ENCODE measurements around the gene PTX4. TPM values are rescaled to one million over a fixed set of nuclear protein-coding genes. Genes with fewer than 3 reads are reported as not detected.
A peak's percentile ranks its signal among the peaks of the same experiment; 100 is the strongest.
"Not testable (repeated sequence)": the region's sequence is repeated elsewhere in the genome, so short reads cannot be mapped to it uniquely, and the experiment has no call there.

Gene PTX4
- polyA plus RNA-seq, 3 donors = 0.19 TPM; not detected in 2

DNA sequence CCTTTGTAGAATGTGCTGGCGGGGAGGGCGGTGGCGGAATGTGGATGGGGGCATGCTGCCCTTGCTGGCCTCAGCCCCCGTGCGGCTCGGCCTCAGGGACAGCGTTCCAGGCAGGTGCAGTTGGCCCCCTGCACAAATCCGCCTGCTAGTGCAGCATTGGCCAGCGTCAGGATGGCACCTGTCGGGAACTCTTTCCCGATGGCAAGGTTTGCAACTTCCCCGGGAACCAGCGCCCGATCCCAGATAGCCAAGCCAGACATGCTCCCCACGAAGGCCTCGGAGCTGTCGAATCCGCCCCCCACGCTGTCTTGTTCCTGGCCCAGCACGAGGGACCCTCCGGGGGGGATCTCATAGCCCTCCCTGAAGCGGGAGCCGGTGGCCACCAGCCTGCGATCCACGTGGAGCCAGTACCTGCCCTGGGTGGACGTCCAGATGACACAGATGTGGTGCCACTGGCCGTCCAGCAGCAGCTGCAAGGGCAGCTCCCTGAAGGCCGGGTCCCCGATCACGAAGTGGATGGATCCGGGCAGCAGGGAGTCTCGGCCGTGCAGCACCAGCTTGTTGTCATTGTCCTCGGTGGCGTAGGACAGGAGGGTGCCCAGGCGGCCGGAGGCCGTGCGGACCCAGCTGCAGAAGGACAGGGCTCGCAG is 2.8 kb downstream of the PTX4 start:
- Histone ChIP-seq H3K79me2 (ENCODE audit: insufficient read depth, low read length) (no peaks in the 10 kb centered on the region), H4K20me1 (ENCODE audit: insufficient read depth, low read length) (no peaks in the 10 kb centered on the region), H3K9ac (ENCODE audit: insufficient read depth, low read length, poor library complexity, severe bottlenecking) (no peak overlapping the region), H3K36me3 (replicated peaks in 1 of 2; ENCODE audit: control insufficient read depth in 1 of 2, insufficient read depth in 2 of 2, low read length in 2 of 2) (no peaks in the 10 kb centered on the region), H3K9me3 (replicated peaks in 1 of 2; ENCODE audit: control insufficient read depth in 1 of 2, insufficient read depth in 1 of 2, low read length in 2 of 2) (no peaks in the 10 kb centered on the region), H3K4me2 (replicated peaks; ENCODE audit: extremely low read depth, low read length, poor library complexity, severe bottlenecking) (no peak overlapping the region), H3K4me1 (ENCODE audit: control insufficient read depth in 1 of 2, insufficient read depth in 2 of 2, low read length in 2 of 2) (peaks cover 37 to 51% of the 10 kb centered on the region in 2 donors), H3K4me3 (replicated peaks in 1 of 3; ENCODE audit: low read depth in 2 of 3, low read length in 3 of 3) (no peak overlapping the region), H3K27me3 (ENCODE audit: control insufficient read depth in 2 of 2, insufficient read depth in 2 of 2, low read length in 2 of 2) (no peaks in the 10 kb centered on the region), H3K27ac (ENCODE audit: low read depth in 1 of 2, low read length in 2 of 2) (no peak overlapping the region), H2AFZ (ENCODE audit: insufficient read depth, low read depth, low read length, poor library complexity, severe bottlenecking) (no peak overlapping the region)
- WGBS (ENCODE audit: insufficient coverage) = 96% methylated on average over 40 of the region's 40 CpGs
- Mint-ChIP-seq H3K9me3 (peaks cover 0 to 3% (median 0%) of the 10 kb centered on the region in 7 donors), H3K27ac (peak overlapping the region in 1 of 7 donors; percentile 78), H3K27me3 (ENCODE audit: low read depth in 3 of 3) (peaks cover 0 to 4% (median 2%) of the 10 kb centered on the region in 3 donors), H3K4me1 (peaks cover 41% of the 10 kb centered on the region), H3K36me3 (no peaks in the 10 kb centered on the region), H3K4me3 (peak overlapping the region in 1 of 2 donors; percentile 24)
- intact Hi-C loops (cut with micrococcal nuclease) = no loop called here
- TF ChIP-seq, protein P1, sequence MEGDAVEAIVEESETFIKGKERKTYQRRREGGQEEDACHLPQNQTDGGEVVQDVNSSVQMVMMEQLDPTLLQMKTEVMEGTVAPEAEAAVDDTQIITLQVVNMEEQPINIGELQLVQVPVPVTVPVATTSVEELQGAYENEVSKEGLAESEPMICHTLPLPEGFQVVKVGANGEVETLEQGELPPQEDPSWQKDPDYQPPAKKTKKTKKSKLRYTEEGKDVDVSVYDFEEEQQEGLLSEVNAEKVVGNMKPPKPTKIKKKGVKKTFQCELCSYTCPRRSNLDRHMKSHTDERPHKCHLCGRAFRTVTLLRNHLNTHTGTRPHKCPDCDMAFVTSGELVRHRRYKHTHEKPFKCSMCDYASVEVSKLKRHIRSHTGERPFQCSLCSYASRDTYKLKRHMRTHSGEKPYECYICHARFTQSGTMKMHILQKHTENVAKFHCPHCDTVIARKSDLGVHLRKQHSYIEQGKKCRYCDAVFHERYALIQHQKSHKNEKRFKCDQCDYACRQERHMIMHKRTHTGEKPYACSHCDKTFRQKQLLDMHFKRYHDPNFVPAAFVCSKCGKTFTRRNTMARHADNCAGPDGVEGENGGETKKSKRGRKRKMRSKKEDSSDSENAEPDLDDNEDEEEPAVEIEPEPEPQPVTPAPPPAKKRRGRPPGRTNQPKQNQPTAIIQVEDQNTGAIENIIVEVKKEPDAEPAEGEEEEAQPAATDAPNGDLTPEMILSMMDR (IDR thresholded peaks at IDR 0.05) = no peak
- no peak for DNase-seq

DNA sequence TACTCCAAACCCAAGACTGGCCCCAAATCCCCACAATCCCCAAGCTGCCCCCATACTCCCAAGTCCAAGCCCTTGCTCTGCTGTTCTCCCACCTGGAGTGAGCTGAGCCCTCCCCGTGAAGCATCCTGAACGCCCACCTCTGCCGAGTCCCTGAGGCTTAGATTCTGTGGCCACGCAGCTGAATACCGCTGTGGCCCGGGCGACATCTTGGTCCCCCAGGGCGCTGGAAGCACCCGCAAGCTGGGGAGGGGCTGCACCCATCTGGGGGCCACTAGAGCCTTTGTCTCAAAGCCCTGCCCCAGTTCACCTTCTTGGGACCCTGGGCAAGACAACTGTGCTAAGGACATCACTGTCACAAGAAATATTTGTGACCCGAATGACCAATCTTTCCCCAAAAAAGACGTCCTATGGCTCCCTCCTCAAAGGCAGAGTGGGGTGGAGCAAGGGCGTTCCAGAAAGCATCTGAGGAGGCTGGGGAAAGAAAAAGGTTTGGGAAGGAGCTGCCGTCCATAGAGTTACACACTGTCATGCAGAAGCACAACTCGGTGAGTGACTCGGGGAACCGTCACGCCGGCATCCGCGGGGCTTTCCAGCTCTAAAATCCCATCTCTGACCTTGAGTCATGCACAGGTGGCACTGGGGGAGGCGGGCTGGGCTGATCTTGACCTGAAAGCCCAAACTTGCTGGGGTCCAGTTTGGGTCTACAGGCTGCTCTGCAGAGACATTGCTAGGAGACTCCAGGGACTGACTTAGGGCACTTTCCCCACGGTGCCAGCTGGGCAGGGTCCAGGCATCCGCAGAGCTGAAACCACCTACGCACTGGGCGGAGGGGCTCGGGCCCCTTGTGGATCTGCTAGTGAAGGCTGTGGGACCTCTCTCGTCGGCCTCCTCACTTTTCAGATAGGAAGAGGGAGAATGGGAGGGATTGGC is 6.6 kb downstream of the PTX4 start:
- Mint-ChIP-seq H3K27me3 (ENCODE audit: low read depth in 3 of 3) (peaks cover 0 to 7% (median 2%) of the 10 kb centered on the region in 3 donors), H3K4me3 (no peak overlapping the region), H3K36me3 (no peaks in the 10 kb centered on the region), H3K9me3 (peaks cover 0 to 6% (median 0%) of the 10 kb centered on the region in 7 donors), H3K4me1 (peaks cover 40% of the 10 kb centered on the region), H3K27ac (peak overlapping the region in 3 of 7 donors; percentile 16 to 87 (median 18))
- H3K27me3 ChIP-seq (ENCODE audit: control insufficient read depth in 2 of 2, insufficient read depth in 2 of 2, low read length in 2 of 2) = no peaks in the 10 kb centered on the region
- no peaks in the 10 kb centered on the region for H3K9me3 ChIP-seq (replicated peaks in 1 of 2; ENCODE audit: control insufficient read depth in 1 of 2, insufficient read depth in 1 of 2, low read length in 2 of 2)
- H3K79me2 ChIP-seq (ENCODE audit: insufficient read depth, low read length) = no peaks in the 10 kb centered on the region
- WGBS (ENCODE audit: insufficient coverage) = 95% methylated on average over 20 of the region's 28 CpGs
- H4K20me1 ChIP-seq (ENCODE audit: insufficient read depth, low read length) = no peaks in the 10 kb centered on the region
- H3K4me3 ChIP-seq (replicated peaks in 1 of 3; ENCODE audit: low read depth in 2 of 3, low read length in 3 of 3) = no peak overlapping the region
- peak in 1 of 3 donors; percentile 32 for DNase-seq
- H3K4me2 ChIP-seq (replicated peaks; ENCODE audit: extremely low read depth, low read length, poor library complexity, severe bottlenecking) = no peak overlapping the region
- TF ChIP-seq, protein P1 (IDR thresholded peaks at IDR 0.05) = no peak
- H2AFZ ChIP-seq (ENCODE audit: insufficient read depth, low read depth, low read length, poor library complexity, severe bottlenecking) = no peak overlapping the region
- intact Hi-C loops (cut with micrococcal nuclease) = no loop called here
- no peak overlapping the region for H3K9ac ChIP-seq (ENCODE audit: insufficient read depth, low read length, poor library complexity, severe bottlenecking)
- H3K36me3 ChIP-seq (replicated peaks in 1 of 2; ENCODE audit: control insufficient read depth in 1 of 2, insufficient read depth in 2 of 2, low read length in 2 of 2) = no peaks in the 10 kb centered on the region
- peaks cover 38 to 44% of the 10 kb centered on the region in 2 donors for H3K4me1 ChIP-seq (ENCODE audit: control insufficient read depth in 1 of 2, insufficient read depth in 2 of 2, low read length in 2 of 2)
- H3K27ac ChIP-seq (ENCODE audit: low read depth in 1 of 2, low read length in 2 of 2) = peak overlapping the region in 1 of 2 donors; percentile 87

GRCh38 chr16:1478937-1479336 is 9.8 kb downstream of the PTX4 start:
- not testable (repeated sequence) for H3K27me3 Mint-ChIP-seq (ENCODE audit: low read depth in 3 of 3); H3K4me3 ChIP-seq (replicated peaks in 1 of 3; ENCODE audit: low read depth in 2 of 3, low read length in 3 of 3); H3K9ac ChIP-seq (ENCODE audit: insufficient read depth, low read length, poor library complexity, severe bottlenecking); H3K9me3 Mint-ChIP-seq; H2AFZ ChIP-seq (ENCODE audit: insufficient read depth, low read depth, low read length, poor library complexity, severe bottlenecking); H3K27me3 ChIP-seq (ENCODE audit: control insufficient read depth in 2 of 2, insufficient read depth in 2 of 2, low read length in 2 of 2); H3K4me2 ChIP-seq (replicated peaks; ENCODE audit: extremely low read depth, low read length, poor library complexity, severe bottlenecking); H3K27ac ChIP-seq (ENCODE audit: low read depth in 1 of 2, low read length in 2 of 2); H3K9me3 ChIP-seq (replicated peaks in 1 of 2; ENCODE audit: control insufficient read depth in 1 of 2, insufficient read depth in 1 of 2, low read length in 2 of 2); H4K20me1 ChIP-seq (ENCODE audit: insufficient read depth, low read length); H3K36me3 ChIP-seq (replicated peaks in 1 of 2; ENCODE audit: control insufficient read depth in 1 of 2, insufficient read depth in 2 of 2, low read length in 2 of 2); H3K4me3 Mint-ChIP-seq; H3K36me3 Mint-ChIP-seq; H3K27ac Mint-ChIP-seq; DNase-seq
- intact Hi-C loops (cut with micrococcal nuclease) = loop anchor here in 1 of 2 donors (10.0 kb wide), 2 partner anchors 136 to 296 kb away; partner anchors contain the start of genes CRAMP1, EME2, IFT140 and MRPS34
- peaks cover 39 to 50% of the 10 kb centered on the region in 2 donors for H3K4me1 ChIP-seq (ENCODE audit: control insufficient read depth in 1 of 2, insufficient read depth in 2 of 2, low read length in 2 of 2)
- 94% methylated on average over 7 of the region's 9 CpGs for WGBS (ENCODE audit: insufficient coverage)
- H3K4me1 Mint-ChIP-seq = peaks cover 42% of the 10 kb centered on the region
- H3K79me2 ChIP-seq (ENCODE audit: insufficient read depth, low read length) = peaks cover 21% of the 10 kb centered on the region

All from CD14-positive monocyte (primary cell).